NB4 (cell line): ENCODE data around the gene MEF2A.

Source experiments
- DNase-seq: peaks from one replicate; pipeline ENCODE4 v3.0.0; 2010; ENCODE audit warnings: low read depth
- H3K4me3 ChIP-seq: one replicate; pipeline ENCODE4 v1.5.1; 2011; ENCODE audit warnings: mild to moderate bottlenecking, low read depth, low read length, moderate library complexity
- MAX ChIP-seq: IDR thresholded peaks from 2 replicates; pipeline ENCODE4 v1.6.1; 2011; ENCODE audit warnings: low read depth, low read length
- MYC ChIP-seq: IDR thresholded peaks from 2 replicates; pipeline ENCODE4 v1.6.1; 2011; ENCODE audit warnings: low read depth, low read length
- POLR2A ChIP-seq: IDR thresholded peaks from 2 replicates; pipeline ENCODE4 v1.6.1; 2011; ENCODE audit warnings: mild to moderate bottlenecking; ENCODE audit not compliant: insufficient read length; ENCODE audit errors: extremely low read depth
- TF ChIP-seq, protein P1 (sequence below): IDR thresholded peaks from one replicate; pipeline ENCODE4 v1.5.1; 2012; ENCODE audit warnings: low read depth, low read length

MEF2A gene

GRCh38 chr15:99706557-99707303 lies 140.9 kb downstream of the MEF2A start:
- DNase-seq, result no peak
- TF ChIP-seq, protein P1, sequence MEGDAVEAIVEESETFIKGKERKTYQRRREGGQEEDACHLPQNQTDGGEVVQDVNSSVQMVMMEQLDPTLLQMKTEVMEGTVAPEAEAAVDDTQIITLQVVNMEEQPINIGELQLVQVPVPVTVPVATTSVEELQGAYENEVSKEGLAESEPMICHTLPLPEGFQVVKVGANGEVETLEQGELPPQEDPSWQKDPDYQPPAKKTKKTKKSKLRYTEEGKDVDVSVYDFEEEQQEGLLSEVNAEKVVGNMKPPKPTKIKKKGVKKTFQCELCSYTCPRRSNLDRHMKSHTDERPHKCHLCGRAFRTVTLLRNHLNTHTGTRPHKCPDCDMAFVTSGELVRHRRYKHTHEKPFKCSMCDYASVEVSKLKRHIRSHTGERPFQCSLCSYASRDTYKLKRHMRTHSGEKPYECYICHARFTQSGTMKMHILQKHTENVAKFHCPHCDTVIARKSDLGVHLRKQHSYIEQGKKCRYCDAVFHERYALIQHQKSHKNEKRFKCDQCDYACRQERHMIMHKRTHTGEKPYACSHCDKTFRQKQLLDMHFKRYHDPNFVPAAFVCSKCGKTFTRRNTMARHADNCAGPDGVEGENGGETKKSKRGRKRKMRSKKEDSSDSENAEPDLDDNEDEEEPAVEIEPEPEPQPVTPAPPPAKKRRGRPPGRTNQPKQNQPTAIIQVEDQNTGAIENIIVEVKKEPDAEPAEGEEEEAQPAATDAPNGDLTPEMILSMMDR, result no peak
- TF ChIP-seq MAX (no peak), MYC (no peak), POLR2A (no peak)
- H3K4me3 ChIP-seq, result no peak overlapping the region

- no peak for DNase-seq
- TF ChIP-seq POLR2A (no peak), MYC (no peak), MAX (no peak)
- TF ChIP-seq, protein P1, result no peak
- H3K4me3 ChIP-seq, result no peak overlapping the region
Observed at GRCh38 chr15:99707473-99708270, 141.9 kb downstream of the MEF2A start.

GRCh38 chr15:99708563-99708962 lies 142.8 kb downstream of the MEF2A start:
- peak; percentile 56 for DNase-seq
- TF ChIP-seq MYC (no peak), MAX (no peak), POLR2A (no peak)
- TF ChIP-seq, protein P1, result no peak
- no peak overlapping the region for H3K4me3 ChIP-seq

DNA sequence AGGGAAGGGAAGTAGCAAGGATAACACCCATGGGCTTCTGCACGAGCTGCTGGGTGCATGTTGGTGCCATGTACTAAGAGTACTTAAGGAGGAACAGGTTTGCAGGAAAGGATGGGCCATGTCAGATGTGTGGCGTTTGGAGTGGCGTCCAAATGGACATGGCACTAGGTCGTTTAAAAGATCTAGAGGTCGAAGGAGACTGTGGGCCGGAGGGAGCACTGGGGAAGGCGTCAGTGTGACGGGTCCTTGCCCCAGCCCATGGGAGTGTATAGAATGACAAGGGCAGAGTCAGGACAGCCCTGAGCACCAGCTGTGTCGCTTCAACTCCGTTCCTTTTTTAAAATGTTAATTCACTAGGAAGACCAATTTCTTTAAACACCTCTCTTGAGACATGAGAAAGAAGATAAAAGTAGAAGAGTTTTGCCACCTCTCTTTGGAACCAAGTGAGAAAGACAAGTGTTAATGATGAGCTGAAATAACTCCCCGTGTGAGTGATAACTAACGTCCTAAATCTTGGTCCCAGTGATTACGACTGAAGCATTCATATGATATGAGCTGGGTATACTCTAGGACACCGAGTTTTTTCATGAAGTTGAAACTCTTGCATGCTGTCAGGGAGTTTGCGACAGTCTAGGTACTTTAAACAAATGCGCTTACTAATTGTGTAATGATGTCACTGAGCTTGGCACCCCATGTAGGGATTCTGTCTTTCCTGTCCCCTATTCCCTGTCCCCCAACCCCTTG lies 143.6 kb downstream of the MEF2A start:
- H3K4me3 ChIP-seq, result no peak overlapping the region
- no peak for DNase-seq
- TF ChIP-seq POLR2A, result no peak
- no peak for TF ChIP-seq MYC
- no peak for TF ChIP-seq MAX
- TF ChIP-seq, protein P1, result no peak

GRCh38 chr15:99711625-99712024 lies 145.8 kb downstream of the MEF2A start:
- no peak overlapping the region for H3K4me3 ChIP-seq
- DNase-seq, result no peak
- TF ChIP-seq POLR2A (no peak), MYC (no peak), MAX (no peak)
- TF ChIP-seq, protein P1, result no peak
